GM18907 (cell line): ENCODE measurements around the gene GSTM1.
"Not testable (repeated sequence)": the region's sequence is repeated elsewhere in the genome, so short reads cannot be mapped to it uniquely, and the experiment has no call there.

ENCODE experiments used
- ATAC-seq: cut with Tn5 transposase; IDR thresholded peaks from one replicate; pipeline ENCODE4 v1.9.1; 2021; ENCODE audit warnings: mild to moderate bottlenecking, moderate library complexity; ENCODE audit not compliant: unreplicated experiment

The GSTM1 gene

GRCh38 chr1:109695138-109695537 is 7.5 kb downstream of the GSTM1 start:
- ATAC-seq, result not testable (repeated sequence)

- no peak for ATAC-seq
These were observed 9.4 kb downstream of the GSTM1 start for GRCh38 chr1:109697066-109697465.

- ATAC-seq, result not testable (repeated sequence)
These were observed 10.2 kb downstream of the GSTM1 start for GRCh38 chr1:109697861-109698260.

GRCh38 chr1:109702940-109703339 is 15.3 kb downstream of the GSTM1 start:
- ATAC-seq, result not testable (repeated sequence)

GRCh38 chr1:109704173-109704572 is 16.6 kb downstream of the GSTM1 start:
- no peak for ATAC-seq

- no peak for ATAC-seq
These were observed 17.8 kb downstream of the GSTM1 start for GRCh38 chr1:109705411-109705810.

GRCh38 chr1:109708949-109709348 is 21.3 kb downstream of the GSTM1 start:
- ATAC-seq, result not testable (repeated sequence)

- not testable (repeated sequence) for ATAC-seq
These were observed 22.2 kb downstream of the GSTM1 start for GRCh38 chr1:109709822-109710221.

GRCh38 chr1:109711593-109712320 is 24.1 kb downstream of the GSTM1 start, which contains the start of gene GSTM5:
Gene GSTM5 (plus strand): TSS chr1:109712251. CDS start chr1:109712313, 62 bp downstream.
- ATAC-seq, result not testable (repeated sequence)

- ATAC-seq, result no peak
These were observed 24.8 kb downstream of the GSTM1 start for GRCh38 chr1:109712321-109712864.

- no peak for ATAC-seq
These were observed 26.0 kb downstream of the GSTM1 start for GRCh38 chr1:109713636-109714035.

GRCh38 chr1:109714661-109715372 is 27.2 kb downstream of the GSTM1 start:
- ATAC-seq, result no peak

- ATAC-seq, result no peak
These were observed 28.5 kb downstream of the GSTM1 start for GRCh38 chr1:109716121-109716520.

- ATAC-seq, result no peak
These were observed 29.0 kb downstream of the GSTM1 start for GRCh38 chr1:109716570-109717090.

GRCh38 chr1:109717729-109718128 is 30.1 kb downstream of the GSTM1 start:
- ATAC-seq, result no peak

- no peak for ATAC-seq
These were observed 30.9 kb downstream of the GSTM1 start for GRCh38 chr1:109718495-109718894.

GRCh38 chr1:109719337-109719837 is 31.8 kb downstream of the GSTM1 start:
- ATAC-seq, result peak; percentile 59

GRCh38 chr1:109721042-109721441 is 33.4 kb downstream of the GSTM1 start:
- ATAC-seq, result no peak

- ATAC-seq, result no peak
These were observed 34.4 kb downstream of the GSTM1 start for GRCh38 chr1:109721971-109722370.

- ATAC-seq, result no peak
These were observed 35.5 kb downstream of the GSTM1 start for GRCh38 chr1:109722908-109723691.

- ATAC-seq, result no peak
These were observed 37.3 kb downstream of the GSTM1 start for GRCh38 chr1:109724933-109725332.
